ENCODE measurements around the gene C4orf50.

DNA sequence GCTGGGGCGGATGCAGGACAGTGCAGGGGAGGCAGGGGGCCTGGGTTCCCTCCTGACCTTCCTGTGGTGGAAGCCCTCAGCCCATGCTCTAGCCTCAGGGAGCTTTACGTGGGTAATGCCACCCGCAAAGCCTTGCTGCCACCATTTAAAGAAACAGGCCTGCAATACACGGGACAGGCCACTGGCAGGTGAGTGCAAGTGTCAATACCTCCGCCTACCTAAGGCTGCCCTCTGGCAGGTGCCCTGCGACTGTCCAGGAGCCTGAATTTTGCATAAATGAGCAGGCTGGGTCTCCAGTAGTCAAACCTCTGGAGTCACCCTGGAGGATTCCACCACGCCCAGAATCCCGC, 131.2 kb downstream of the C4orf50 start:
- TF ChIP-seq CTCF (IDR thresholded peaks at IDR 0.05) (no peak), POLR2AphosphoS5 (IDR thresholded peaks at IDR 0.05) (no peak)

Data from suprapubic skin (tissue), 3 donors.